H1 (cell line): ENCODE measurements around the gene SLC35B4. TPM values are rescaled to one million over a fixed set of nuclear protein-coding genes. Genes with fewer than 3 reads are reported as not detected.

Source experiments
- CTCF ChIA-PET: fragments of 300-600 bp; sonication (Branson Sonifier 250); formaldehyde crosslinking; loops from one replicate; lab custom pipeline; 2021; ENCODE audit not compliant: partially characterized antibody; lab: Charles Lee
- POLR2A ChIA-PET: fragments of 300-600 bp; sonication (Branson Sonifier 250); formaldehyde crosslinking; loops from one replicate; lab custom pipeline; 2021; ENCODE audit warnings: inconsistent platforms; ENCODE audit not compliant: partially characterized antibody; lab: Charles Lee
- DNase-seq, 2 experiments: peaks; one replicate each; pipeline versions ENCODE4 v3.0.0 to v3.0.0-alpha.2; 2010 to 2022; ENCODE audit warnings: low spot score in 2 of 2, low read depth in 1 of 2, mixed read lengths in 1 of 2
- FAIRE-seq: peaks from 2 replicates; lab custom pipeline; 2011; peaks lifted over from hg19 to GRCh38; lab: Jason Lieb, UNC
- H2AFZ ChIP-seq: 2 replicates; pipeline ENCODE4 v1.8.1; 2012; ENCODE audit warnings: low read length, inconsistent platforms
- H2AK5ac ChIP-seq: 2 replicates; pipeline ENCODE4 v1.6.1; 2013; ENCODE audit warnings: low read depth, low read length
- H2BK120ac ChIP-seq: replicated peaks from 2 replicates; pipeline ENCODE3; 2013; ENCODE audit warnings: low read depth, low read length, inconsistent platforms
- H2BK12ac ChIP-seq: 2 replicates; pipeline ENCODE4 v1.6.1; 2013; ENCODE audit warnings: low read depth, low read length
- H2BK15ac ChIP-seq: 2 replicates; pipeline ENCODE4 v1.6.1; 2013; ENCODE audit warnings: low read length
- H2BK20ac ChIP-seq: 2 replicates; pipeline ENCODE4 v1.6.1; 2013; ENCODE audit warnings: low read length
- H2BK5ac ChIP-seq: 2 replicates; pipeline ENCODE4 v1.6.1; 2013; ENCODE audit warnings: low read depth, low read length
- H3K14ac ChIP-seq: 2 replicates; pipeline ENCODE4 v1.6.1; 2013; ENCODE audit warnings: inconsistent platforms; ENCODE audit not compliant: insufficient read length
- H3K18ac ChIP-seq: 2 replicates; pipeline ENCODE4 v1.6.1; 2013; ENCODE audit warnings: low read length; ENCODE audit errors: extremely low read depth
- H3K23ac ChIP-seq: 2 replicates; pipeline ENCODE4 v1.6.1; 2013; ENCODE audit warnings: inconsistent platforms; ENCODE audit not compliant: insufficient read length
- H3K23me2 ChIP-seq: 2 replicates; pipeline ENCODE4 v1.6.1; 2013; ENCODE audit warnings: low read depth, low read length
- H3K27ac ChIP-seq: 2 replicates; pipeline ENCODE4 v1.6.1; 2011; ENCODE audit warnings: low read depth, low read length, inconsistent platforms
- H3K27me3 ChIP-seq, 4 experiments: replicated peaks in 1 of 4; 1 replicate in 1 of 4; 2 replicates in 3 of 4; pipeline versions ENCODE4 v1.6.1 to v1.8.1; 2011 to 2013; ENCODE audit warnings: low read length in 3 of 4, mild to moderate bottlenecking in 3 of 4, inconsistent platforms in 2 of 4, mixed read lengths in 2 of 4, moderate library complexity in 1 of 4; ENCODE audit not compliant: control insufficient read depth in 3 of 4, insufficient read depth in 3 of 4; ENCODE audit errors: extremely low read depth in 1 of 4
- H3K36me3 ChIP-seq, 4 experiments: 2 replicates each; pipeline versions ENCODE4 v1.6.1 to v1.8.1; 2011 to 2013; ENCODE audit warnings: mild to moderate bottlenecking in 4 of 4, low read length in 3 of 4, moderate library complexity in 2 of 4, control low read depth in 1 of 4, inconsistent platforms in 1 of 4; ENCODE audit not compliant: insufficient read depth in 4 of 4, control insufficient read depth in 2 of 4
- H3K4ac ChIP-seq: replicated peaks from 2 replicates; pipeline ENCODE3; 2013; ENCODE audit warnings: low read length, low read depth, mixed read lengths, inconsistent platforms; ENCODE audit not compliant: insufficient read length
- H3K4me1 ChIP-seq, 4 experiments: replicated peaks in 1 of 4; 1 replicate in 1 of 4; 2 replicates in 3 of 4; pipeline versions ENCODE4 v1.6.1 to v1.8.1; 2011 to 2013; ENCODE audit warnings: low read length in 3 of 4, inconsistent platforms in 2 of 4, mixed read lengths in 1 of 4; ENCODE audit not compliant: insufficient read depth in 4 of 4, control insufficient read depth in 3 of 4
- H3K4me2 ChIP-seq, 2 experiments: 2 replicates each; pipeline versions ENCODE4 v1.6.1 to v1.8.1; 2011 to 2013; ENCODE audit warnings: low read depth in 2 of 2, low read length in 2 of 2, control low read depth in 1 of 2, inconsistent platforms in 1 of 2, mild to moderate bottlenecking in 1 of 2; ENCODE audit not compliant: insufficient read depth in 1 of 2
- H3K4me3 ChIP-seq, 4 experiments: fragments of 200-600, 300-600 bp in 1 of 4; sonication (generic), shearing (Covaris generic), sonication (Bioruptor Twin) in 1 of 4; 2 replicates each; pipeline versions ENCODE4 v1.5.1 to v1.8.1; 2011 to 2016; ENCODE audit warnings: low read length in 4 of 4, low read depth in 3 of 4, control low read depth in 2 of 4, inconsistent platforms in 2 of 4, mild to moderate bottlenecking in 2 of 4, mixed read lengths in 1 of 4, moderate library complexity in 1 of 4; ENCODE audit not compliant: insufficient read depth in 2 of 4; ENCODE audit errors: extremely low read depth in 1 of 4
- H3K56ac ChIP-seq: replicated peaks from 2 replicates; pipeline ENCODE3; 2013; ENCODE audit warnings: low read depth, mild to moderate bottlenecking, mixed read lengths, low read length, inconsistent platforms; ENCODE audit not compliant: insufficient read length
- H3K79me1 ChIP-seq: 2 replicates; pipeline ENCODE4 v1.6.1; 2013; ENCODE audit warnings: low read depth, low read length, control low read depth
- H3K79me2 ChIP-seq, 2 experiments: 2 replicates each; pipeline versions ENCODE4 v1.6.1 to v1.8.1; 2012 to 2013; ENCODE audit warnings: low read length in 2 of 2, mild to moderate bottlenecking in 2 of 2, inconsistent platforms in 1 of 2; ENCODE audit not compliant: insufficient read depth in 2 of 2, control insufficient read depth in 1 of 2
- H3K9ac ChIP-seq, 4 experiments: replicated peaks in 1 of 4; 1 replicate in 1 of 4; 2 replicates in 3 of 4; pipeline versions ENCODE4 v1.6.1 to v1.8.1; 2011 to 2013; ENCODE audit warnings: low read depth in 3 of 4, low read length in 3 of 4, control low read depth in 2 of 4, mild to moderate bottlenecking in 2 of 4, moderate library complexity in 2 of 4, inconsistent platforms in 1 of 4; ENCODE audit errors: extremely low read depth in 1 of 4
- H3K9me3 ChIP-seq, 2 experiments: 2 replicates each; pipeline versions ENCODE4 v1.6.1 to v1.8.1; 2012 to 2013; ENCODE audit warnings: mild to moderate bottlenecking in 2 of 2, moderate library complexity in 2 of 2, control low read depth in 1 of 2, inconsistent platforms in 1 of 2, low read depth in 1 of 2, low read length in 1 of 2, mixed read lengths in 1 of 2; ENCODE audit not compliant: insufficient read depth in 2 of 2
- H4K20me1 ChIP-seq, 2 experiments: replicated peaks in 1 of 2; 2 replicates each; pipeline versions ENCODE3 to v1.8.1; 2011 to 2013; ENCODE audit warnings: inconsistent platforms in 2 of 2, low read length in 2 of 2, mild to moderate bottlenecking in 1 of 2; ENCODE audit not compliant: insufficient read depth in 2 of 2, control insufficient read depth in 1 of 2
- H4K5ac ChIP-seq: 2 replicates; pipeline ENCODE4 v1.6.1; 2013; ENCODE audit warnings: low read length, low read depth, mixed read lengths, inconsistent platforms; ENCODE audit not compliant: insufficient read length
- H4K8ac ChIP-seq: 2 replicates; pipeline ENCODE4 v1.8.0; 2013; ENCODE audit warnings: mild to moderate bottlenecking, moderate library complexity, low read length, inconsistent platforms; ENCODE audit not compliant: insufficient read depth; ENCODE audit errors: extremely low read depth
- H4K91ac ChIP-seq: replicated peaks from 2 replicates; pipeline ENCODE3; 2013; ENCODE audit warnings: low read length, mixed read lengths, inconsistent platforms; ENCODE audit not compliant: insufficient read length
- ASH2L ChIP-seq: fragments of 200-600, 300-600 bp; sonication (generic); IDR thresholded peaks from one replicate; pipeline ENCODE4 v1.7.1; 2017; ENCODE audit warnings: low read length
- E2F6 ChIP-seq: IDR thresholded peaks from 2 replicates; pipeline ENCODE4 v1.6.1; 2012; ENCODE audit warnings: inconsistent platforms
- HDAC6 ChIP-seq: IDR thresholded peaks from one replicate; pipeline ENCODE4 v1.7.1; 2012; ENCODE audit warnings: low read depth, mild to moderate bottlenecking, inconsistent platforms, low read length, moderate library complexity
- JUND ChIP-seq: IDR thresholded peaks from 2 replicates; pipeline ENCODE4 v1.6.1; 2011; ENCODE audit warnings: mild to moderate bottlenecking, improper control_type of control experiment, low read length
- KDM1A ChIP-seq: fragments of 200-600, 300-600 bp; sonication (generic); IDR thresholded peaks from 2 replicates; pipeline ENCODE4 v1.7.1; 2016; ENCODE audit warnings: mild to moderate bottlenecking, low read length, borderline replicate concordance
- KDM5A ChIP-seq: fragments of 200-600 bp; IDR thresholded peaks from 2 replicates; pipeline ENCODE4 v1.7.1; 2012; ENCODE audit warnings: mild to moderate bottlenecking, low read length, inconsistent platforms, mixed read lengths
- RFX5 ChIP-seq: IDR thresholded peaks from 2 replicates; pipeline ENCODE4 v1.6.1; 2011; ENCODE audit warnings: low read depth, low read length, improper control_type of control experiment, borderline replicate concordance
- RNF2 ChIP-seq: fragments of 200-900, 300-1000 bp; sonication (generic); IDR thresholded peaks from 2 replicates; pipeline ENCODE4 v1.7.1; 2016; ENCODE audit warnings: borderline replicate concordance, low read depth, mild to moderate bottlenecking, antibody characterized with exemption, low read length; ENCODE audit not compliant: poor library complexity, severe bottlenecking; ENCODE audit errors: missing control alignments
- SIX5 ChIP-seq: IDR thresholded peaks from 2 replicates; pipeline ENCODE4 v1.6.1; 2011; ENCODE audit warnings: mild to moderate bottlenecking, low read depth, low read length
- SP1 ChIP-seq: IDR thresholded peaks from 2 replicates; pipeline ENCODE4 v1.6.1; 2011; ENCODE audit warnings: low read depth, low read length
- SP4 ChIP-seq: IDR thresholded peaks from 2 replicates; pipeline ENCODE4 v1.6.1; 2012; ENCODE audit warnings: low read length, inconsistent platforms
- TAF1 ChIP-seq: IDR thresholded peaks from 2 replicates; pipeline ENCODE4 v1.6.1; 2011; ENCODE audit warnings: mild to moderate bottlenecking, low read depth, low read length
- TEAD4 ChIP-seq: IDR thresholded peaks from 2 replicates; pipeline ENCODE4 v1.6.1; 2012; ENCODE audit warnings: low read depth, low read length, inconsistent platforms, mixed read lengths
- polyA plus RNA-seq, 7 experiments: library from polyadenylated mRNA; depleted of rRNA in 3 of 7; stranded (reverse) in 5 of 7; unstranded in 2 of 7; fragments of >200 nt in 5 of 7; fragments of 200-250 nt in 2 of 7; gene quantifications; 1 replicate in 5 of 7; 2 replicates in 1 of 7; 4 replicates in 1 of 7; pipeline versions ENCODE4 v1.2.1 to v1.2.3, GENCODE V29; 2011 to 2013; ENCODE audit warnings: missing spikeins in 2 of 7, mixed read lengths in 2 of 7
- total RNA-seq: library from RNA; stranded (reverse); fragmentation: NEBNext Ultra II Directional; extraction: Animal tissue kit (Norgen Biotek cat#: 25700); gene quantifications from 2 replicates; pipeline ENCODE4 v1.2.1, GENCODE V29; 2021
- TF ChIP-seq, protein P1 (sequence below): IDR thresholded peaks from 2 replicates; pipeline ENCODE4 v1.6.1; 2011; ENCODE audit warnings: low read length, improper control_type of control experiment

Gene SLC35B4
- total and polyA plus RNA-seq, 2 of the 8 experiments (the other 6 are each of a cell fraction or from before 2014, with no cell fraction given) = 28.9 to 34.6 TPM

- Histone ChIP-seq H3K79me1 (no peaks in the 10 kb centered on the region), H3K9me3 (no peaks in the 10 kb centered on the region), H3K4ac (no peak overlapping the region), H3K79me2 (no peaks in the 10 kb centered on the region), H3K4me2 (no peak overlapping the region), H3K23ac (no peak overlapping the region), H2AK5ac (no peak overlapping the region), H2BK120ac (no peak overlapping the region), H3K27ac (no peak overlapping the region), H3K14ac (no peak overlapping the region), H2BK5ac (no peak overlapping the region), H2BK12ac (no peak overlapping the region), H3K36me3 (no peaks in the 10 kb centered on the region), H3K4me1 (no peaks in the 10 kb centered on the region), H4K91ac (no peak overlapping the region), H3K27me3 (no peaks in the 10 kb centered on the region), H4K5ac (no peak overlapping the region), H4K20me1 (no peaks in the 10 kb centered on the region), H3K56ac (no peak overlapping the region), H3K4me3 (no peak overlapping the region), H3K18ac (no peak overlapping the region), H3K23me2 (no peaks in the 10 kb centered on the region), H3K9ac (no peak overlapping the region), H2BK20ac (no peak overlapping the region), H2AFZ (no peak overlapping the region; the same call in 1 of the 2 replicates), H4K8ac (no peak overlapping the region), H2BK15ac (no peak overlapping the region)
- ChIA-PET POLR2A (no interaction called here), CTCF (interaction anchor here (1.2 to 4.3 kb wide), 4 partner anchors 7 to 56 kb away, joined by 3 to 33 read pairs (median 6); no protein-coding TSS in a partner anchor)
- FAIRE-seq (no peak), DNase-seq (no peak)
- no peak for TF ChIP-seq SP1
- TF ChIP-seq ASH2L = no peak
- TF ChIP-seq SP4 = no peak
- no peak for TF ChIP-seq HDAC6
- TF ChIP-seq RFX5 = no peak
- TF ChIP-seq, protein P1, sequence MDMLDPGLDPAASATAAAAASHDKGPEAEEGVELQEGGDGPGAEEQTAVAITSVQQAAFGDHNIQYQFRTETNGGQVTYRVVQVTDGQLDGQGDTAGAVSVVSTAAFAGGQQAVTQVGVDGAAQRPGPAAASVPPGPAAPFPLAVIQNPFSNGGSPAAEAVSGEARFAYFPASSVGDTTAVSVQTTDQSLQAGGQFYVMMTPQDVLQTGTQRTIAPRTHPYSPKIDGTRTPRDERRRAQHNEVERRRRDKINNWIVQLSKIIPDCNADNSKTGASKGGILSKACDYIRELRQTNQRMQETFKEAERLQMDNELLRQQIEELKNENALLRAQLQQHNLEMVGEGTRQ = no peak
- TF ChIP-seq KDM5A = no peak
- no peak for TF ChIP-seq KDM1A
- TF ChIP-seq TEAD4 = no peak
- TF ChIP-seq RNF2 = no peak
- no peak for TF ChIP-seq E2F6
- TF ChIP-seq TAF1 = no peak
- TF ChIP-seq JUND = no peak
- no peak for TF ChIP-seq SIX5
Measured at GRCh38 chr7:134364619-134365037, 47.9 kb upstream of the SLC35B4 start.
